ENCODE data around the gene SLC25A38. TPM values are rescaled to one million over a fixed set of nuclear protein-coding genes. Genes with fewer than 3 reads are reported as not detected.
"Not testable (repeated sequence)": the region's sequence is repeated elsewhere in the genome, so short reads cannot be mapped to it uniquely, and the experiment has no call there.

SLC25A38 gene
- total RNA-seq, 4 donors from 2014 or later = 6.2 to 21.7 (median 12.6) TPM

- Histone ChIP-seq H3K9me3 (no peaks in the 10 kb centered on the region), H3K27me3 (no peaks in the 10 kb centered on the region), H3K36me3 (no peaks in the 10 kb centered on the region), H3K27ac (no peak overlapping the region), H3K4me3 (no peak overlapping the region), H3K4me1 (no peaks in the 10 kb centered on the region)
- TF ChIP-seq POLR2A (IDR thresholded peaks at IDR 0.05) (no peak), CTCF (IDR thresholded peaks at IDR 0.05) (no peak)
- no peak for DNase-seq
- 28 to 47% methylated on average over 2 to 3 of the region's 3 CpGs for WGBS, 2 donors
- intact Hi-C loops (cut with DNase I) = no loop called here
Measured at GRCh38 chr3:39362192-39362591, 21.0 kb upstream of the SLC25A38 start.

DNA sequence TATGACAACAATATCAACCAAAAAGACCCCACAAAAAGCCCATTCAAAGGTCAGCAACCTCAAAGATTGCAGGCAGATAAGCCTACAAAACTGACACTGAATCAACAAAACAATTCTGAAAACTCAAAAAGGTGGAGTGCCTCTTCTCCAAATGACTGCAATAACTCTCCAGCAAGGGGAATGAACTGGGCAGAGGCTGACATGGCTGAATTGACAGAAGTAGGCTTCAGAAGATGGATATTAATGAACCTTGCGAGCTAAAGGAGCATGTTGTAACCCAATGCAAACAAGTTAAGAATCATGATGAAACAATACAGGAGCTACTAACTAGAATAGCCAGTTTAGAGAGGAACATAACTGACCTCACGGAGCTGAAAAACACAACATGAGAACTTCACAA is 20.4 kb upstream of the SLC25A38 start:
- no peaks in the 10 kb centered on the region for H3K27me3 ChIP-seq
- TF ChIP-seq POLR2A (IDR thresholded peaks at IDR 0.05) (no peak), CTCF (IDR thresholded peaks at IDR 0.05) (no peak)
- no peak overlapping the region for H3K27ac ChIP-seq
- H3K4me3 ChIP-seq = no peak overlapping the region
- H3K9me3 ChIP-seq = no peaks in the 10 kb centered on the region
- no peak for DNase-seq
- no peaks in the 10 kb centered on the region for H3K4me1 ChIP-seq
- WGBS, 2 donors = 69 to 73% methylated on average over 2 of the region's 2 CpGs
- H3K36me3 ChIP-seq = no peaks in the 10 kb centered on the region
- intact Hi-C loops (cut with DNase I) = no loop called here

- H3K36me3 ChIP-seq; H3K4me1 ChIP-seq; intact Hi-C loops (cut with DNase I); H3K27ac ChIP-seq; H3K9me3 ChIP-seq; H3K27me3 ChIP-seq; H3K4me3 ChIP-seq; DNase-seq: not testable (repeated sequence)
- WGBS, 2 donors = 84 to 89% methylated on average over 4 of the region's 4 CpGs
Measured at GRCh38 chr3:39370450-39370849, 12.7 kb upstream of the SLC25A38 start.

- no peak overlapping the region for H3K4me3 ChIP-seq
- intact Hi-C loops (cut with DNase I) = no loop called here
- no peaks in the 10 kb centered on the region for H3K36me3 ChIP-seq
- H3K4me1 ChIP-seq = no peaks in the 10 kb centered on the region
- no peak overlapping the region for H3K27ac ChIP-seq
- no peaks in the 10 kb centered on the region for H3K9me3 ChIP-seq
- TF ChIP-seq POLR2A (IDR thresholded peaks at IDR 0.05) (no peak), CTCF (IDR thresholded peaks at IDR 0.05) (no peak)
- no peaks in the 10 kb centered on the region for H3K27me3 ChIP-seq
- no peak for DNase-seq
Measured at GRCh38 chr3:39372833-39373232, 10.3 kb upstream of the SLC25A38 start.

DNA sequence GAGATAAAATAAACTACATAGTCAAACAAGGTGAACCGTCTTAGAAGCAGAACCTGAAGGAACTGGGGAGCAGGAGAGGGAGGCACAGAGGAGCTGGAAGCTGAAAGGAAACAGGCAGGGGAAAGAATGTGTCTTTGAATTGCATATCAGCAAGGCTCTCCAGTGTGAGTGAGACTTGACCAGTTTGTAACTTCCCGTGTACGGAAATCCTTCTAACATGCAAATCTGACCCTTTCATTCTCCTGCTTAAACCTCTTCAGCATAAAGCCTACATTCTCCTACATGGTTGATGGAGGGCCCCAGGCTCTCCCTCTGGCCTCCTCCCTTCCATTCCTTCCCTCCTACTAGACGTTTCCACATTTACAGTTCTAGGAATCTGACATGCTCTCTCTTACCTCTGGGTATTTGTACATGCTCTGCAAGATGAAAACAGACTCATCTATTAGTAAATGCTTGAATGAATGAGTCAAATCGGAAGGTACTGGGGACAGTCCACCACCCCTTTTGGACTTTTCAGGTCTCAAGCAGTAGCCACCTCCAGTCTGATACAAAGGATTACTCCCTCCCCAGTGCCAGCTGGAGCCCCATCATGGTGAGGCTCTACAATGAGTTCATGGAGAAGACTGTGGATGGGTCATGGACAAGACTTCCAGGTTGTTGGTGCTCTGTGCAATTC is 6.1 kb upstream of the SLC25A38 start:
- no peak overlapping the region for H3K4me3 ChIP-seq
- H3K4me1 ChIP-seq = no peaks in the 10 kb centered on the region
- DNase-seq = no peak
- no peaks in the 10 kb centered on the region for H3K9me3 ChIP-seq
- no peak overlapping the region for H3K27ac ChIP-seq
- 39 to 63% methylated on average over 5 of the region's 5 CpGs for WGBS, 2 donors
- no peaks in the 10 kb centered on the region for H3K36me3 ChIP-seq
- intact Hi-C loops (cut with DNase I) = no loop called here
- no peaks in the 10 kb centered on the region for H3K27me3 ChIP-seq
- no peak for TF ChIP-seq CTCF (IDR thresholded peaks at IDR 0.05)
- no peak for TF ChIP-seq POLR2A (IDR thresholded peaks at IDR 0.05)

DNA sequence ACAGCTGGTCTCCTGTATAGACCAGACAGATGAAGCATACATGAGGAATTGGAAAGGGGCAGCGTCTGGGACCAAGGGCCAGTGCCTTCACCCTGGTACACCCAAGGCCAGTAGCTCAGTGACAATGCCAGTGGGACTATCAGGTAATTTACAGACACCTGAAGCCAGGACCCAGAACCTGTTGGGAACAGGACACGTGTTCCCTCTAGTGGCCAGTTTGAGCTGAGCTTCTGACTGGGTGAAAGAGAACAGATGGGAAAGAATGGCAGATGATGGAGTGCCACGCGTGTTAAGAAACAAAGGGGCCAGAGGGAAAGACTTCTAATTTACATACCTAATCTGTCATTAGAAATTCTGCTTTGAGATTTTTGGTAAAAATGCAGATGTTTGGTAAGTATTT is 5.1 kb upstream of the SLC25A38 start:
- H3K9me3 ChIP-seq = no peaks in the 10 kb centered on the region
- intact Hi-C loops (cut with DNase I) = no loop called here
- peaks cover 0 to 9% (median 3%) of the 10 kb centered on the region in 3 donors for H3K4me1 ChIP-seq
- H3K27ac ChIP-seq = no peak overlapping the region
- DNase-seq = no peak
- no peak overlapping the region for H3K4me3 ChIP-seq
- H3K27me3 ChIP-seq = no peaks in the 10 kb centered on the region
- no peaks in the 10 kb centered on the region for H3K36me3 ChIP-seq
- WGBS, 2 donors = 11 to 31% methylated on average over 4 of the region's 4 CpGs
- no peak for TF ChIP-seq POLR2A (IDR thresholded peaks at IDR 0.05)
- peak; percentile 25 to 74 (median 54) for TF ChIP-seq CTCF (IDR thresholded peaks at IDR 0.05)

All from esophagus squamous epithelium (tissue), 5 donors.